NCI-H2029 (cell line): ENCODE measurements around the gene PKP3.
A peak's percentile ranks its signal among the peaks of the same experiment; 100 is the strongest.
"Not testable (repeated sequence)": the region's sequence is repeated elsewhere in the genome, so short reads cannot be mapped to it uniquely, and the experiment has no call there.

Source experiments
- DNase-seq: peaks from one replicate; lab custom pipeline; 2025; lab: John Stamatoyannopoulos, UW

Gene PKP3

GRCh38 chr11:379205-380094 lies 14.6 kb upstream of the PKP3 start:
- DNase-seq: no peak

- DNase-seq: no peak
Observed at GRCh38 chr11:380095-380480, 13.9 kb upstream of the PKP3 start.

- no peak for DNase-seq
Observed at GRCh38 chr11:380491-380890, 13.5 kb upstream of the PKP3 start.

GRCh38 chr11:380996-381395 lies 13.0 kb upstream of the PKP3 start:
- no peak for DNase-seq

GRCh38 chr11:381501-382072 lies 12.4 kb upstream of the PKP3 start:
- no peak for DNase-seq

DNA sequence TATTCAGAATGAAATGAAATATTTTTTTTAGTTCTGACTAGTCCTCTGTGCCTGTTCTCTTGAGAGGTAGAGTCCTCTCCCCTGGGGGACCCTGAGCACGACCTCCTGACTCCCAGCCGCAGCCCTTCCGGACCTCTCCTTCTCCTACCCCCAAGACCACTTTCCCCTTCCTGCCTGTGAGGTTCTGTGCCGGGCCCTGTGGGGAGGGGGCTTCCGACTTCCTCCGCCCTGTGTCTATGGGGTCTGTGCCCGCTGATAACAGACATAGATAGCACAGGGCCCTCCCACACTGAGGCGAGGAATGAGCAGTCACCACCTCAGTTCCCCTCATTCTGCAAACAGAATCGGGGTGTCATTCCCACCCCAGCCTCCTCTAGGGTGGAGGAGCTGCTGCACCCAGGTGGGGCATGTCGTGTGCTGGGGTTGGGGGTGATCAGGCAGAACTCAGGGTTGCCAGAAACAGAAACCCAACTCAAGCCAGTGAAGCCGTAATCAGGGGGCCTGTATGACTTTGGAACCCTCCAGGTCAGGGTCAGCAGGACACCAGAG lies 11.9 kb upstream of the PKP3 start:
- DNase-seq: no peak

DNA sequence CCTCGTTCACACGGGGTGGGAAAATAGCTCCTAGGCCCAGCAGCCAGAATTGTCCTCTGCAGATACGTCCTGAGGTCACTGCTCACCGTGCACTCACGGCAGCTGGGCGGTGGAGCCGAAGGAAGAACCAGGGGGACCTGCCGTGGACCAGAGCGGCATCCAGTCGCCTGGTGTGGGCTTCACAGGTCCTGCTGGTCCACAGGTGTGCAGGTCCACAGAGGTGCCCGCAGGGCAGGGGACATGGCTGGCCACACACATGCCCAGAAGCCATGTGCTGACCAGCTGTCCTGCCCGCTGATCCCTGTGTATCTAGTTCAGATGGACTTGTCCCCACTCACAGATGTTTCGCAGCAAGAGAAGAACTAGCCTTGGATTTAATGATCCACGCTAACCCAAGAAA lies 10.6 kb upstream of the PKP3 start:
- DNase-seq: no peak

DNA sequence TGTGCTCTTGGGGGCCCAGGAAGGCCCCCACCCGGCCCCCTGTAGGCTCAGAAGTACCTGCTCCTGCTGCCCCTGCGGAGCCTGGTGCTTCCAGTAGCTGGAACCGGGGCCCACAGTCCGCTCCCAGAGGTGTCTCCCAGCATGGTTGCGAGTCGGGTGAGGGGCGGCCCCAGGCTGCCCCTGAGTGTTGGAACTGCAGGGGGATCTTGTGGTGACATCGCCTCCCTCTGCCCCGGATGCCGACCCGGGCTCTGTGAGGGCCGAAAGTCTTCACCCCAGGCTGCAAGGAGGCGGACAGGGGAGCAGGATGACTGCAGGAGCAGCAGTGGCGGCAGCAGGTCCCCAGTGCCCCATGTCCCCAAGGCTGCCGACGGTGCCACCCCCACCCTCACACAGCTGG lies 9.5 kb upstream of the PKP3 start:
- DNase-seq: no peak

DNA sequence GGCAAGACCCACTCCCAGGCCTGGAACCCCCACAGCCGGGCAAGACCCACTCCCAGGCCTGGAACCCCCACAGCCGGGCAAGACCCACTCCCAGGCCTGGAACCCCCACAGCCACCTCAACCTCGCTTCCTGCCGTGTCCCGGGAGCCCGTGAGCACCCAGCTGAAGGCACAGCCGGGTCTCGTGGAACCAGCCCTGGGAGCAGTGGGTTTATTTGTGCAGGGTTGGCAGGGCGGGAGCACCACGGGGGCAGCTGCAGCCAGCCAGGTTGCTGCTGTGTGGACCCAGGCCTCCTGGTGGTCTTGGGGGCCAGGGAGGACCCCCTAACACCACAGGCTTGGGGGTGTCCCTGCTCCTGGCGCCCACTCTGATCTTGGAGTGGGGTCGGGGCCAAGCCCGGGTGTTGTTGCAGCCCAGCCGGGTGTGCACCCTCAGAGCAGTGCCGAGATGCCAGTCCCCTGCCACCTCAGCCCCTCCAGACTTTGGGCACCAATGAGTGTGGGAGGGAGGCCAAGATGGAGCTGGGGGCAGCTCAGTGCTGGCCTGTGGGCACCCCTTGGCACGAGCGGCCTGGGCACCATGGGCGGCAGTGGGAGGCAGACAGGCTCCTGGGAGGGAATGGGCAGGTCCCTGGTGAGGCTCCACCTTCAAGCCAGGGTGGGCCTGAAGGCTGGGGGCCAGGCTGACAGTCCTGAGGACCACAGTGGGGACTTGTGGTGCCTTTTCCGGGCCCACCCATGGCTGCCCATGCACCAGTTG lies 8.2 kb upstream of the PKP3 start:
- DNase-seq: no peak

DNA sequence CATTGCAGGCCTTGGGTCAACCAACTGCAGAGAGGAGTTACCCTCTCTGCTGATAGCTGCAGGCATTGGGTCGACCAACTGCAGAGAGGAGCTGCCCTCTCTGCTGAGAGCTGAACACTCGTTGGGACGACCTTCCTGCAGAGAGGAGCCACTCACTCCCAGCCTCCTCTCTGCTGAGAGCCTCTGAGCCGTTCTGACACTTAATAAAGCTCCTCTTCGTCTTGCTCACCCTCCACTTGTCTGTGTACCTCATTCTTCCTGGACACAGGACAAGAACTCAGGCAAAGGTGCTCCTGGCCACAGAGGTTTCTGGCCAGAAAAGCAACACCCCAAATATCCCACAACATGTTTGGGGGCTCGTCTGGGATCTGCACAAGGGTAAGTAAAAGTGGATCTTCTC lies 7.5 kb upstream of the PKP3 start:
- no peak for DNase-seq

DNA sequence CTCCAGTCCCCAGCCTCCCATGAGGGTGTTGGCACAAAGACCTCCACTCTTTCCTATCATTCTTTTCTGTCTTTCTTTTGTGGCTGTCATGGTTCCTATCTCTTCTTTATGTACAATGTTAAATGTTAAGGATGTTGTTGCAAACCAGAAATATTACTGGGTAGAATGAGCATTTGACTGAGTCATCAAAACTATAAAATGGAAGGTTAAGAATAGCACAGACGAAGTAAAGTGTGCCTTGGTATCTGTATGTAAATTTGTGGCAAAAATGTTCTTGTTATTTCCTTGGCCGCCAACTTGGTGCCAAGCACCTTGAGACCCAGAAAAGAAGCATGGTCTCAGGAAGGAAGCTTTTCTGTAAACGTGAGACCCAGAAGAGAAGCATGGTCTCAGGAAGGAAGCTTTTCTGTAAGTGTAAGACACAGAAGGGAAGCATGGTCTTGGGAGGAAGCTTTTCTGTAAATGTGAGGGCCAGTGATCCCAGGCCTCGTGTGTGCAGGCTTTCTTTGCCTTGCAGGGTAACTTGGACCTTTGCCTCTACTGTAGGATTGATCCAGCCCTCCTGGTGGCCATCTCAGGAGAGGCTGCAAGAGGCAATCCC lies 6.7 kb upstream of the PKP3 start:
- no peak for DNase-seq

DNA sequence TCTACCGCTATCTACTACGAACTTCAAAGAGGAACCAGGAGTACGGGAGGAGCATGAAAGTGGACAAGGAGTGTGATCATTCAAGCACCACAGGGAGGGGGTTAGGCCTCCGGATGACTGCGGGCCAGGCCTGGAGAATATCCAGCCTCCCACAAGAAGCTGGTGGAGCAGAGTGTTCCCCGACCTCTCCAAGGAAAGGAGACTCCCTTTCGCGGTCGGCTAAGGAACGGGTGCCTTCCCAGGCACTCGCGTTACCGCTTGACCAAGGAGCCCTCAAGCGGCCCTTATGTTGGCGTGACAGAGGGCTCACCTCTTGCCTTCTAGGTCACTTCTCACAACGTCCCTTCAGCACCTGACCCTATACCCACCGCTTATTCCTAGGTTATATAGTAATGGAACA lies 4.6 kb upstream of the PKP3 start:
- DNase-seq: not testable (repeated sequence)

- peak; percentile 24 for DNase-seq
Observed at GRCh38 chr11:390175-390574, 3.8 kb upstream of the PKP3 start.

DNA sequence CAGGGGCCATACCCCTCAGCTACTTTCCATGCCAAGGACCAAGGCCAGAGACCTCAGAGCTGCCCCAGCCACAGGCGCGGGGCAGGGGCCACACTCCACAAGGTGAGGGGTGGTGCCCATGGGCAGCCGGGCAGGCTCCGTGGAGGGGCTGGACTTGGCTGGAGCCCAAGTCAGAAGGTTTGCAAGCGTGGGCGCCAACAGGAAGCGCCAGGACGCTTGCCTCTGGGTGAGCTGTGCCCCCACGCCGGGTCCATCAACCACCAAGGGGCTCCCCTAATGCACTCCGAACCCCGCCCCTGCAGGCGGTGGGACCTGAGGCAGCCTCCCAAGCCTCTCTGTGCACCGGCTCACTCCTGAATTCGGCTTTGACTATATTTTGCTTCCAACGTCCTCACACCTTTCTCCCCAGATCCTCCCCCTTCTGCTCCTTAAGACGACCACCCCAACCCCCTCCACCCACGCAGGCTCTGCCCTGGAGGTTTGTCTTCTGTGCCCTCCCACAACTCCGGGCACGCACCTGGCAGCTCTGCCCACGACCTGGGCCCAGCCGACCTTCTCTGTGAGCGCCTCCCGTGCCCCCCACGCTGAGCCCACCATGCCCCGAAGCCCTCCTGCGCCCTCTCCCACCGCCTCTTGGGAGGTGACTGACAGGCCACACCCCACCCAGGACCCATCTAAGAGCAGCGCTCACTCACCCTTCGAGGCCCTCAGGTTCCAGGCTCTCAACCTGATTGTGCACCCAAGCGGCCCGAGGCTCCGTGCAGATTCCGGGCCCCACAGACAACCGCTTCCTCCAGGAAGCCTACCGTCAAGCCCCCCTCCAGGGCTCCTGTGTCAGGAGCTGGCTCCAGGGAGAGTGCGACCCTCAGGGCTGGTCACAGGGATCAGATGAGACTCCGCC lies 2.6 kb upstream of the PKP3 start:
- DNase-seq: no peak

DNA sequence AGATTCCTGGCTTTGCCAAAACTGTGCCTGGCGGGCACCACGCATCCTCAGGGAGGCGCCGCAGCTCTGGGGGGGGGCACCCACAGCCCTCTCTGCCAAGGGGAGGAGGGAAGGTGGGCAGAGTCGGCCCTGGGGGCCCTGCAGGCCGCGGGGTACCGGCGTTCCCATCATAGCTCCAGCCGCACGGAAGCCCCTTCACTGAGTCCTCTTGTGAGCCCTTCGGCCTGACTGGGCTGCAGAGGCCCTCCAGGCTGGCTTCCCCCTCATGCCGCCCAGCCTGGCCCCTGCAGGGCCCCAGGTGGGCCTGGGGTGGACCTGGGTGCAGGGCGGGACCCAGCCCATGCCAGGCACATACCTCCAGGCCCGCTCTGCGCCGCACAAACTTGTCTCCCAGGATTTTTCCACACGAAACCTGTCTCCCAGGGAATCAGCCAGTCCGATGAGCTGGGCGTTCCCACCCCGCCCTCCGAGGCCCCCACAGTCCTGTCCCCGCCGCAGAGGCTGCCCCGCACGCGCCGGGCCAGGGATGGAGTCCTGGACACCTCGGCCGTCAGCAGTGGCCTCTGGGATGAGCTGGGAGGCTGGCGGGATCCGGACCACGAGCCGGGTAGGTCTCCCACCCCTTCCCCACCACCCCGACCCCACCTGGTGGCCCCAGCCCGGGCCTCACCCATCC lies 1.8 kb upstream of the PKP3 start:
- DNase-seq: no peak

DNA sequence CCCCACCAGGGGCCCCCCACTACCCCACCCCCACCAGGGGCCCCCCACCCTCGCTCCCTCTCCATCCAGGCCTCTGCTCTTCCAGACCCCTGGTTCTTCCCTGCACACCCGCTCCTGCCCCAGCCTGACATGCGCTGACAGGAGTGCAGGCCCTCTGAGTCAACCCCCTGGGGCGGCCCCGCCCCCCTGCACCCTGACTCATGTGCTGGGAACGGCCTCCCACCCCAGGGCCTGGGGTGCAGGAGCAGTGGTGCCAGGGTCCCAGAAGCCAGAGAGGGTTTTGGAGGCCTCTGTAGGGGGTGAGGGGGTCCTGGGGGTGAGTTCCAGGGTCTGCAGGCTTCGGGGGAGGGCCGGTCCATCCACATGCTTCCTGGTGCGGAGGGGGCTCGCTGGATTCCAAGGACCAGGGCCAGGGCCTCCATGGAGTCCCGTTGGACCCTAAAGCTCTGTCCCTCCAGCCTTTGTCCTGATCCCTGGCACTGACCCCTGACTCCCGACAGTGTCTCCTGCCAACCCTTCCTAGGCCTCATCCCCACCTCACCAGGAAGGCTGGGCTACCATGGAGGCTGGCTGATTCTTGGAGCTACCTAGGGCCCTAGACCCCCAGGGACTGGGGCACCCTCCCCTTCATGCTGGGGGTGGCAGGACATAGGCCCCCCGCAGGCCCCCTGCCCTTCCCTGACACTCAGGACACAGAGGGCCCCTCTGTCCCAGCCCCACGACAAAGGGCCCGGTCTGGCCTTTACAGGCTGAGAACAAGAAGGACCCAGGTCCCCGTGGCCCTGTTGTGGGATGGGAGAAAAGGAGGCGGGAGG lies 583 bp upstream of the PKP3 start:
- no peak for DNase-seq

DNA sequence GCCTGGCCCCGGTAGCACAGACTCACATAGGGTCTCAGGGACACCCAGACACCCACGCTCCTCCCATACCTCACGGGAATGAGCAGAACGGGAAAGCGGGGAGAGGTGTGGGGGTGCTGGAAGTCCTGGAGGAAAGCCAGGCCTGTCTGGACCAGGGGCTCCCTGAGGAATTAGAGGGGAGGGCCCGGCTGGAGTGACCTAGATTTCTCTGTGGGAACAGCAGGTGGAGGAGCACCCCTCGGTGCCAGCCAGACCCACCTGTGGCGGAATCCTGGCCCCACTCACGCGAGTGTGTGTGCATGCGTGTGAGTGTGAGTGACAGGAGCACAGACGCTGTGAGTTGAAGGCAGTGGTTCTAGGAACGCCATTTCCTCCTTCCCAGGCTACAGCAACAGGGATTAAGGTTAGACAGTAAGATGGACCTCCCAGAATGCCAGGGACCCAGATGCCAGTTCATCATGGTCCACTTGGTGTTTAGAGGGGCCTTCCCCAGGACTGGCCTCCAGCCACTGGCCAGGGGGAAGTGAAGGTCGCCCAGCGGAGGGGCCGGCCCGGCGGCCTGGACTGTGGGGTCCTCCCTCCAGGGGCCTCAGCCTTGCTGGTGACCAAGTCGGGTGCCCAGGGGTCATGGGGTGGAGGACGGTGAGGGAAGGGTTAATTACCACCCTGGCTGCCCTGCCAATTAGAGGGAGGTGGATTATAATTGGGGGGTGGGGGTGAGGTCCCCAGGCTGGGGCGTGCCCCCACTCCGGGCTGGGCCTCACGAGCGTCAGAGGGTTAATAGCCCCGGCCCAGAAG lies 1.0 kb downstream of the PKP3 start:
- DNase-seq: no peak

DNA sequence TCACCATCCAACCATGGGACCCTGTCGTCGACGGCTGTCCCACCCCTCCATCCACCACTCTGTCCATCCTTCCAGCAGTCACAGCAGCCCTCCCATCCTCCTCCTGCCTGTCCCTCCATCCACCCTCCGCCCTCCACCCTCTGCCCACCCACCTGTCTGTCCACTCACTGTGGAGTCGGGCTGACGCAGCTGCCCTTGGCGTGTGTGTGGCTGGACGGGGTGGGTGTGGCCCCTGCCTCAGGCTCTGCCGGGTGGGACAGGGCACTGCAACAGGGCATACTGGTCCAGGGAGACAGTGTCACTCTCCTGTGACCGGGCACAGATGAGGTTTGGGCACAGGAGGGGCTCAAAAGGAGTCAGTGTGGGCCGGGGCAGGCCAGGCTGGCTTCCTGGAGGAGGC lies 1.9 kb downstream of the PKP3 start:
- DNase-seq: no peak

DNA sequence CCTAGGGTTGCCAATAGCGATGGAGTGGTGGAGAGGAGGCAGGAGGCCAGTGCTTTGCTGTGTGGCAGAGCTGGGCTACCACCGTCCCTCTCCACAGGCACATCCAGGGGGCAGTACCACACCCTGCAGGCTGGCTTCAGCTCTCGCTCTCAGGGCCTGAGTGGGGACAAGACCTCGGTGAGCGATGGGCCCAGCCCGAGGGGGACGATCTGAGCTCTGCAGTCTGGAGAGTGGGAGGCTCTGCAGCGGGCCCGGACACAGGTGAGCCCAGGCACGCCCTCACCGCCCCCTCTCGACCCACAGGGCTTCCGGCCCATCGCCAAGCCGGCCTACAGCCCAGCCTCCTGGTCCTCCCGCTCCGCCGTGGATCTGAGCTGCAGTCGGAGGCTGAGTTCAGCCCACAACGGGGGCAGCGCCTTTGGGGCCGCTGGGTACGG lies 2.5 kb downstream of the PKP3 start:
- no peak for DNase-seq
